BLaER1 (cell line): ENCODE data around the gene CARD16.

Source experiments
- H3K27ac ChIP-seq: shearing (Covaris generic); formaldehyde crosslinking; 2 replicates; pipeline ENCODE4 v1.8.1; 2022
- H3K27me3 ChIP-seq: shearing (Covaris generic); formaldehyde crosslinking; 2 replicates; pipeline ENCODE4 v1.8.1; 2022
- H3K36me3 ChIP-seq: shearing (Covaris generic); formaldehyde crosslinking; 2 replicates; pipeline ENCODE4 v1.8.1; 2022
- H3K4me1 ChIP-seq: shearing (Covaris generic); formaldehyde crosslinking; 2 replicates; pipeline ENCODE4 v1.8.1; 2022
- H3K4me2 ChIP-seq: shearing (Covaris generic); formaldehyde crosslinking; 2 replicates; pipeline ENCODE4 v1.8.1; 2022
- H3K4me3 ChIP-seq: shearing (Covaris generic); formaldehyde crosslinking; 2 replicates; pipeline ENCODE4 v1.8.1; 2022
- H3K9ac ChIP-seq: shearing (Covaris generic); formaldehyde crosslinking; 2 replicates; pipeline ENCODE4 v1.8.1; 2022
- H3K9me3 ChIP-seq: shearing (Covaris generic); formaldehyde crosslinking; 2 replicates; pipeline ENCODE4 v1.8.1; 2022
- H4K20me1 ChIP-seq: shearing (Covaris generic); formaldehyde crosslinking; 2 replicates; pipeline ENCODE4 v1.8.1; 2022
- Cebpa-rat ChIP-seq: shearing (Covaris generic); IDR thresholded peaks from 2 replicates; pipeline ENCODE4 v1.8.1; 2022

Gene CARD16

DNA sequence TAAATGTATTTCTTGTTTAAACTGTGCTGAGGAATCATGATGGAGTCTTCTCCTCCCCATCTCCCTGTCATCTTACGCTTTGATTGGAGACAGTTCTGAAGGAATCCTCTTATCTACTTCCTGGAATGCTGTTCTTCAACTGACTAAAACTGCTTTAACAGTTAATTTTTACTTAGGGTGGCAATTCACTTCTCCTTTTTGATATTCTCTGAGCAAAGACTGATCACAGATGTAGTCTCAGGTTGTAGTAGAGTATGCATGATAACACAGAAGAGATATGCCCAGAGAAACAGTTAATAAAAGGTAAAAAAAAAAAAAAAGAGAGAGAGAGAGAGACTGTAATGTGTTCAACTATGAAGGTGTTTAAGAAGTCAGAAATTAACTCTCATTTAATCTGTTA lies 20.7 kb downstream of the CARD16 start:
- no peaks in the 10 kb centered on the region for H4K20me1 ChIP-seq

DNA sequence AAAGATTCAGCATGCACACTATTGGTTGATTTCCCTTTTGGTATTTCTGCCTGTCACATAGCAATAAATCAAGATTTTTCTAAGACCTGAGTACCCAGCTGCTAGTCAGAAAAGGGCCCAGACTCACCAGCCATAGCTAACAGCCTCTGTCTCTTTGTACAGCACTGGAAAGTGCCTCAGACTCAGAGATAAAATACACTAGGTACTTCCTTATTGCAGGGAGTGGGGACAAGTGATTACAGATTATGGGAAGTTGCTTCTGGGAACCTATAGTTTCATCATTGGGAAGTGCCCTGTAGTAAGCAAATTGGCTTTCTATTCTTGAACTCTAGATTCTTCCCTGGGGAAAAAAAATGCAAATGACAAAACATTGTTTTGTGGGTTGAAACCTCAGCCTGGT lies 22.1 kb downstream of the CARD16 start, which contains the start of gene CASP5:
Gene CASP5 (minus strand): TSS at position 166 of the 400 bp plus-strand sequence. CDS start 32 bp downstream, at position 134.
- Histone ChIP-seq H3K9ac (no peak within 1 kb of the TSS), H3K4me1 (peaks cover 11% of the 10 kb centered on the region), H3K36me3 (no peaks in the 10 kb centered on the region), H3K9me3 (no peaks in the 10 kb centered on the region), H4K20me1 (no peaks in the 10 kb centered on the region), H3K4me2 (peak within 1 kb of the TSS; percentile 34), H3K27me3 (no peaks in the 10 kb centered on the region), H3K4me3 (no peak within 1 kb of the TSS), H3K27ac (no peak within 1 kb of the TSS)
- TF ChIP-seq Cebpa-rat, result no peak

More for the DNA sequence above, 20.7 kb downstream of the CARD16 start:
- Histone ChIP-seq H3K27ac (no peak overlapping the region), H3K4me2 (no peak overlapping the region), H3K4me3 (no peak overlapping the region), H3K36me3 (no peaks in the 10 kb centered on the region), H3K27me3 (no peaks in the 10 kb centered on the region), H3K9ac (no peak overlapping the region), H3K9me3 (no peaks in the 10 kb centered on the region), H3K4me1 (peaks cover 11% of the 10 kb centered on the region)
- no peak for TF ChIP-seq Cebpa-rat

GRCh38 chr11:105022527-105022926 lies 22.6 kb downstream of the CARD16 start:
- H3K4me2 ChIP-seq, result no peak overlapping the region
- no peaks in the 10 kb centered on the region for H3K9me3 ChIP-seq
- H3K36me3 ChIP-seq, result no peaks in the 10 kb centered on the region
- TF ChIP-seq Cebpa-rat, result no peak
- no peak overlapping the region for H3K9ac ChIP-seq
- no peaks in the 10 kb centered on the region for H3K27me3 ChIP-seq
- H3K27ac ChIP-seq, result no peak overlapping the region
- H3K4me3 ChIP-seq, result no peak overlapping the region
- no peaks in the 10 kb centered on the region for H4K20me1 ChIP-seq
- peaks cover 11% of the 10 kb centered on the region for H3K4me1 ChIP-seq

DNA sequence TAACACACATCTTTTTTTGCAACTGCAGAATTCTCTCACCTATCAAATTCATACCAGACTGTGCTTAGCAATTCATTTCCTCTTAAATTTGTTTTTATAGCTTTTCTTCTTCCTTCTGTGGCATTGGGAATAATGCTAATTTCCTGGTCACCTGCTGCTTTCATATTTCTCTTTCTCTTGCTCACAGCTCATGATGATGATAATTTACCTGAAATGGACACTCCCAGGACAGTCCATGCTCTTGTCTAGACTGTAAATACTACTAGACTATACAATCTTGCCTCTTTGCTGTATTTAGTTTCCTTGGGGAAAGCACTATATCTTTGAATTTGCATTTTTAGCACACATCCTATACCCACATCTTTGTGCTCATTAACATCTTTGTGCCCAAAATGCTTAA lies 37.7 kb downstream of the CARD16 start:
- Histone ChIP-seq H3K36me3 (no peaks in the 10 kb centered on the region), H3K9ac (no peak overlapping the region), H4K20me1 (no peaks in the 10 kb centered on the region), H3K9me3 (no peaks in the 10 kb centered on the region), H3K4me1 (no peaks in the 10 kb centered on the region), H3K27ac (no peak overlapping the region), H3K4me2 (no peak overlapping the region), H3K27me3 (no peaks in the 10 kb centered on the region), H3K4me3 (no peak overlapping the region)
- no peak for TF ChIP-seq Cebpa-rat

DNA sequence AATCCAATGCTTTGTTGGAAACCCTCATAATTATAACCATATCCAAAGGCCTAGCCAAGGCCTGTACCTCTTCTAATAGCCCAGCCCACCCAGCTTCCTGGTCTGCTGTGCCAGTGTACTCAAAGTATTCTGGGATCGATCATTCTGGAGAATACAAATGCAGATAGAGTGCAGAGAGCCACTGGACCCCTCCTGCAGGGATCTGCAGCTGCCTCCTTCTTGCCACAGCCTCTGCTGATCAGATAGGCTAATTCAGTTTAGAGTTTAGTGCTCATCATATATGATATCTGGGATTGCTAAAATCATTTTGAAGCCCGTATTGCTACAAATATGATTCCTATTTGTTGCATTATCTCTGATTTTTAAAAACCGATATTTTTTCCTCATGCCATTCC lies 39.7 kb downstream of the CARD16 start:
- Histone ChIP-seq H3K36me3 (no peaks in the 10 kb centered on the region), H3K9ac (no peak overlapping the region), H3K4me2 (no peak overlapping the region), H3K9me3 (no peaks in the 10 kb centered on the region), H3K27ac (no peak overlapping the region), H4K20me1 (no peaks in the 10 kb centered on the region), H3K4me1 (no peaks in the 10 kb centered on the region), H3K27me3 (no peaks in the 10 kb centered on the region), H3K4me3 (no peak overlapping the region)
- TF ChIP-seq Cebpa-rat, result no peak

GRCh38 chr11:105004021-105004420 lies 41.1 kb downstream of the CARD16 start:
- Histone ChIP-seq H3K4me3 (no peak overlapping the region), H3K4me1 (no peaks in the 10 kb centered on the region), H3K4me2 (no peak overlapping the region), H3K27me3 (no peaks in the 10 kb centered on the region), H3K27ac (no peak overlapping the region), H3K36me3 (no peaks in the 10 kb centered on the region), H4K20me1 (no peaks in the 10 kb centered on the region), H3K9me3 (no peaks in the 10 kb centered on the region), H3K9ac (no peak overlapping the region)
- no peak for TF ChIP-seq Cebpa-rat

GRCh38 chr11:105003151-105003550 lies 42.0 kb downstream of the CARD16 start:
- H3K27me3 ChIP-seq, result no peaks in the 10 kb centered on the region
- no peaks in the 10 kb centered on the region for H4K20me1 ChIP-seq
- no peak overlapping the region for H3K4me2 ChIP-seq
- no peak overlapping the region for H3K27ac ChIP-seq
- no peak overlapping the region for H3K4me3 ChIP-seq
- no peaks in the 10 kb centered on the region for H3K36me3 ChIP-seq
- no peak for TF ChIP-seq Cebpa-rat
- H3K4me1 ChIP-seq, result no peaks in the 10 kb centered on the region
- H3K9me3 ChIP-seq, result no peaks in the 10 kb centered on the region
- no peak overlapping the region for H3K9ac ChIP-seq

- no peak overlapping the region for H3K27ac ChIP-seq
- H3K9ac ChIP-seq, result no peak overlapping the region
- H3K36me3 ChIP-seq, result no peaks in the 10 kb centered on the region
- H3K9me3 ChIP-seq, result no peaks in the 10 kb centered on the region
- no peak overlapping the region for H3K4me2 ChIP-seq
- no peaks in the 10 kb centered on the region for H3K4me1 ChIP-seq
- H3K27me3 ChIP-seq, result no peaks in the 10 kb centered on the region
- H4K20me1 ChIP-seq, result no peaks in the 10 kb centered on the region
- H3K4me3 ChIP-seq, result no peak overlapping the region
- no peak for TF ChIP-seq Cebpa-rat
These were observed 44.3 kb downstream of the CARD16 start for GRCh38 chr11:105000797-105001196.

GRCh38 chr11:105000167-105000566 lies 45.0 kb downstream of the CARD16 start:
- Histone ChIP-seq H3K27ac (no peak overlapping the region), H3K4me1 (no peaks in the 10 kb centered on the region), H4K20me1 (no peaks in the 10 kb centered on the region), H3K36me3 (no peaks in the 10 kb centered on the region), H3K4me3 (no peak overlapping the region), H3K9ac (no peak overlapping the region), H3K4me2 (no peak overlapping the region), H3K27me3 (no peaks in the 10 kb centered on the region), H3K9me3 (no peaks in the 10 kb centered on the region)
- TF ChIP-seq Cebpa-rat, result no peak

- Histone ChIP-seq H3K36me3 (no peaks in the 10 kb centered on the region), H4K20me1 (no peaks in the 10 kb centered on the region), H3K4me3 (no peak overlapping the region), H3K9me3 (no peaks in the 10 kb centered on the region), H3K9ac (no peak overlapping the region), H3K27ac (no peak overlapping the region), H3K4me1 (no peaks in the 10 kb centered on the region), H3K4me2 (no peak overlapping the region), H3K27me3 (no peaks in the 10 kb centered on the region)
- TF ChIP-seq Cebpa-rat, result no peak
These were observed 45.4 kb downstream of the CARD16 start for GRCh38 chr11:104999721-105000120.

- H3K36me3 ChIP-seq, result no peaks in the 10 kb centered on the region
- no peaks in the 10 kb centered on the region for H3K27me3 ChIP-seq
- H3K4me2 ChIP-seq, result no peak overlapping the region
- no peak for TF ChIP-seq Cebpa-rat
- no peaks in the 10 kb centered on the region for H3K9me3 ChIP-seq
- H4K20me1 ChIP-seq, result no peaks in the 10 kb centered on the region
- no peak overlapping the region for H3K9ac ChIP-seq
- no peak overlapping the region for H3K4me3 ChIP-seq
- H3K4me1 ChIP-seq, result no peaks in the 10 kb centered on the region
- H3K27ac ChIP-seq, result no peak overlapping the region
These were observed 47.8 kb downstream of the CARD16 start for GRCh38 chr11:104997288-104997687.
